ENCODE measurements around the gene AGBL2. TPM values are rescaled to one million over a fixed set of nuclear protein-coding genes. Genes with fewer than 3 reads are reported as not detected.

The AGBL2 gene
- total and polyA plus RNA-seq, 2 donors from 2014 or later: 2.1 to 5.6 TPM

GRCh38 chr11:47732271-47732670 lies 17.1 kb upstream of the AGBL2 start:
- TF ChIP-seq CTCF (IDR thresholded peaks at IDR 0.05; ENCODE audit: borderline replicate concordance, extremely low read depth, insufficient read depth): no peak
- no peak overlapping the region for H3K27ac ChIP-seq (ENCODE audit: low read depth in 2 of 2, low read length in 2 of 2)
- no peak overlapping the region for H3K9ac ChIP-seq (ENCODE audit: low read length in 3 of 3)
- no peak for FAIRE-seq
- no peaks in the 10 kb centered on the region for H3K9me3 ChIP-seq (ENCODE audit: control insufficient read depth in 2 of 3, insufficient read depth in 1 of 3, low read length in 3 of 3)
- no peak overlapping the region for H3K4me3 ChIP-seq (ENCODE audit: low read length in 3 of 3)
- no peaks in the 10 kb centered on the region for H3K27me3 ChIP-seq (ENCODE audit: control insufficient read depth, insufficient read depth, low read length)
- H3K4me1 ChIP-seq (ENCODE audit: control insufficient read depth in 2 of 3, insufficient read depth in 2 of 3, low read depth in 1 of 3, low read length in 3 of 3): no peaks in the 10 kb centered on the region
- intact Hi-C loops (cut with DNase I): no loop called here
- H3K36me3 ChIP-seq (ENCODE audit: control insufficient read depth in 2 of 3, insufficient read depth in 3 of 3, low read length in 3 of 3): peaks cover 24 to 54% (median 38%) of the 10 kb centered on the region in 3 donors
- DNase-seq: peak in 1 of 5 donors; percentile 5

GRCh38 chr11:47731475-47731874 lies 16.3 kb upstream of the AGBL2 start:
- H3K27me3 ChIP-seq (ENCODE audit: control insufficient read depth, insufficient read depth, low read length): no peaks in the 10 kb centered on the region
- H3K27ac ChIP-seq (ENCODE audit: low read depth in 2 of 2, low read length in 2 of 2): no peak overlapping the region
- H3K36me3 ChIP-seq (ENCODE audit: control insufficient read depth in 2 of 3, insufficient read depth in 3 of 3, low read length in 3 of 3): peaks cover 24 to 54% (median 38%) of the 10 kb centered on the region in 3 donors
- H3K9ac ChIP-seq (ENCODE audit: low read length in 3 of 3): no peak overlapping the region
- intact Hi-C loops (cut with DNase I): no loop called here
- no peaks in the 10 kb centered on the region for H3K4me1 ChIP-seq (ENCODE audit: control insufficient read depth in 2 of 3, insufficient read depth in 2 of 3, low read depth in 1 of 3, low read length in 3 of 3)
- no peak for FAIRE-seq
- no peak overlapping the region for H3K4me3 ChIP-seq (ENCODE audit: low read length in 3 of 3)
- DNase-seq: no peak
- no peaks in the 10 kb centered on the region for H3K9me3 ChIP-seq (ENCODE audit: control insufficient read depth in 2 of 3, insufficient read depth in 1 of 3, low read length in 3 of 3)
- TF ChIP-seq CTCF (IDR thresholded peaks at IDR 0.05; ENCODE audit: borderline replicate concordance, extremely low read depth, insufficient read depth): no peak

GRCh38 chr11:47726878-47727514 lies 11.8 kb upstream of the AGBL2 start:
- Histone ChIP-seq H3K36me3 (ENCODE audit: control insufficient read depth in 2 of 3, insufficient read depth in 3 of 3, low read length in 3 of 3) (peaks cover 28 to 58% (median 52%) of the 10 kb centered on the region in 3 donors), H3K4me1 (ENCODE audit: control insufficient read depth in 2 of 3, insufficient read depth in 2 of 3, low read depth in 1 of 3, low read length in 3 of 3) (no peaks in the 10 kb centered on the region), H3K27ac (ENCODE audit: low read depth in 2 of 2, low read length in 2 of 2) (no peak overlapping the region), H3K9me3 (ENCODE audit: control insufficient read depth in 2 of 3, insufficient read depth in 1 of 3, low read length in 3 of 3) (no peaks in the 10 kb centered on the region), H3K4me3 (ENCODE audit: low read length in 3 of 3) (no peak overlapping the region), H3K27me3 (ENCODE audit: control insufficient read depth, insufficient read depth, low read length) (no peaks in the 10 kb centered on the region), H3K9ac (ENCODE audit: low read length in 3 of 3) (no peak overlapping the region)
- no peak for TF ChIP-seq CTCF (IDR thresholded peaks at IDR 0.05; ENCODE audit: borderline replicate concordance, extremely low read depth, insufficient read depth)
- FAIRE-seq (no peak), DNase-seq (no peak)
- intact Hi-C loops (cut with DNase I): no loop called here

GRCh38 chr11:47726118-47726442 lies 10.9 kb upstream of the AGBL2 start:
- Histone ChIP-seq H3K36me3 (ENCODE audit: control insufficient read depth in 2 of 3, insufficient read depth in 3 of 3, low read length in 3 of 3) (peaks cover 22 to 49% (median 49%) of the 10 kb centered on the region in 3 donors), H3K4me1 (ENCODE audit: control insufficient read depth in 2 of 3, insufficient read depth in 2 of 3, low read depth in 1 of 3, low read length in 3 of 3) (no peaks in the 10 kb centered on the region), H3K27ac (ENCODE audit: low read depth in 2 of 2, low read length in 2 of 2) (no peak overlapping the region), H3K9me3 (ENCODE audit: control insufficient read depth in 2 of 3, insufficient read depth in 1 of 3, low read length in 3 of 3) (no peaks in the 10 kb centered on the region), H3K27me3 (ENCODE audit: control insufficient read depth, insufficient read depth, low read length) (no peaks in the 10 kb centered on the region), H3K4me3 (ENCODE audit: low read length in 3 of 3) (no peak overlapping the region), H3K9ac (ENCODE audit: low read length in 3 of 3) (no peak overlapping the region)
- intact Hi-C loops (cut with DNase I): no loop called here
- no peak for TF ChIP-seq CTCF (IDR thresholded peaks at IDR 0.05; ENCODE audit: borderline replicate concordance, extremely low read depth, insufficient read depth)
- DNase-seq: no peak
- no peak for FAIRE-seq
